TTC549 (cell line): Measurements from ENCODE around the gene KCNJ6.

ENCODE experiments used
- FAIRE-seq: peaks from 2 replicates; lab custom pipeline; 2012; peaks lifted over from hg19 to GRCh38; lab: Jason Lieb, UNC

Gene KCNJ6

DNA sequence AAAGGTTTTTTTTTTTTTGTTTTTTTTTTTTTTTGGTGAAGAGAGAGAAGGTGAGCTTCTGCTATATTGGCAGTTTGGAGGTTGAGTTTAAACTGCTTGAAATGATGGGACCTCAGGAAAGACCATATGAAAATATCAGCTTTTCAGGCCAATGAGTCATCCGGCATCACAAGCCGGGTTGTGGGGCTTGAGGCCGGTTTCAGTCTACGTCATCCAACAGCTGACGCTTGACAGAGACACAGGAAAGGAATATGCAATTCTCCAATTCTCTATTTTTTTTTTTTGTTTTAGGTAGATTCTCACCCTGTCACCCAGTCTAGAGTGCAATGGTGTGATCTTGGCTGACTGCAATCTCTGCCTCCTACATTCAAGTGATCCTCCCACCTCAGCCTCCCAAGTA, 52.4 kb downstream of the KCNJ6 start:
- FAIRE-seq = no peak

DNA sequence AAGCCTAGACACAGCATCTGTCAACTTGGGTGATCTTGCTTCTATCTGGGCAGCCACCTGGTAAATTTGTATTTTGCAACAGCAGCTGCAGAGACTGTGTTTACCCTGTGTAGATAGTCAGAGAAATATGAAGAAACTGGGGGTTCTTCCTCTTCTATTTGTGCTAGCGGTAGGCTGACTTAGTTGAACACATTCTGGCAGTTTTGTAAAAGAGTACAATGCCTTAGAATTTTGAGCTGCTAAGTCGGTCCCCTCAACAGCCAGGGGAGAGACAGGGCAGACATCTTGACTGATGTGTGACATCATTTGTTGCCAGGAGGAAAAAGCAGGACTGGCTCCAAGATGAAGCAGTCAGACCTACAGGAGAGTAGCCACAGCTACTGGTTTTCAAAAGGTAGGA, 53.7 kb downstream of the KCNJ6 start:
- no peak for FAIRE-seq

DNA sequence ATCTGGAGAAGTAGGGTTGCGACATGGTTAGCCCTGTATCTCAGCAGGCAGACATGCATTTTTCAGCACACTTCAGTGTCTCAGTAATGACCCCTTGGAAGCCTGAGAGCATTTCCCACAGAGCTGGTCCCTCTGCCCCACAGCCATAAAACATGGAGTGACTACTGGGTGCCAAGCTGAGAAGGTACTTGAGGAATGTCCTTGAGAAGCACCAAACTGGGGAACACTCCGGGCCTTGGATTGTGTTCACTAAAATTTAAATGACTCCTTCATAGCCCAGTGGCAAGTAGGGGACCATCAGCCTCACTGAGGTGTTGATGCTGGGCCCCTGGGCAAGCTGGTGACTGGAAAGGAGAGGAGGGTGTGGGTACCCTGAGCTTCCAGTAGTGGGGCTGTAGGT, 54.7 kb downstream of the KCNJ6 start:
- FAIRE-seq = no peak

DNA sequence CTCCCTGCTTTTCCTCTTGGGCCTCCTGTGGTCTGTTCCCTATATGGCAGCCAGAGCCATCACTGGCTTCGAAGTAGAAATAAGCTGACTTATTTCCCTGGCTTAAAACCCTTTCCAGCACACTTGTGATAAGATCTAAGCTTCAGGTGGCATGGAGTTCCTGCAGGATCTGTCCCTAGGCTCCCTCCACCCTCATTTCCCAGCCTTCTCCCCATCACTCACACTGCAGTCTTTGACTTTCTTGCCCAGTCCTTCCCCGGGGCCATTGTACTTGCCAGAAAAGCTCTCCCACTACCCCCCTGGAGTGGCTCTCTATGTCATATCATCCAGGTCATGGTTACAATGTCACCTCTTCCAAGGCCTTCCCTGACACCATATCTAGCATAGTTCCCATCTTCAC, 55.8 kb downstream of the KCNJ6 start:
- FAIRE-seq = no peak

DNA sequence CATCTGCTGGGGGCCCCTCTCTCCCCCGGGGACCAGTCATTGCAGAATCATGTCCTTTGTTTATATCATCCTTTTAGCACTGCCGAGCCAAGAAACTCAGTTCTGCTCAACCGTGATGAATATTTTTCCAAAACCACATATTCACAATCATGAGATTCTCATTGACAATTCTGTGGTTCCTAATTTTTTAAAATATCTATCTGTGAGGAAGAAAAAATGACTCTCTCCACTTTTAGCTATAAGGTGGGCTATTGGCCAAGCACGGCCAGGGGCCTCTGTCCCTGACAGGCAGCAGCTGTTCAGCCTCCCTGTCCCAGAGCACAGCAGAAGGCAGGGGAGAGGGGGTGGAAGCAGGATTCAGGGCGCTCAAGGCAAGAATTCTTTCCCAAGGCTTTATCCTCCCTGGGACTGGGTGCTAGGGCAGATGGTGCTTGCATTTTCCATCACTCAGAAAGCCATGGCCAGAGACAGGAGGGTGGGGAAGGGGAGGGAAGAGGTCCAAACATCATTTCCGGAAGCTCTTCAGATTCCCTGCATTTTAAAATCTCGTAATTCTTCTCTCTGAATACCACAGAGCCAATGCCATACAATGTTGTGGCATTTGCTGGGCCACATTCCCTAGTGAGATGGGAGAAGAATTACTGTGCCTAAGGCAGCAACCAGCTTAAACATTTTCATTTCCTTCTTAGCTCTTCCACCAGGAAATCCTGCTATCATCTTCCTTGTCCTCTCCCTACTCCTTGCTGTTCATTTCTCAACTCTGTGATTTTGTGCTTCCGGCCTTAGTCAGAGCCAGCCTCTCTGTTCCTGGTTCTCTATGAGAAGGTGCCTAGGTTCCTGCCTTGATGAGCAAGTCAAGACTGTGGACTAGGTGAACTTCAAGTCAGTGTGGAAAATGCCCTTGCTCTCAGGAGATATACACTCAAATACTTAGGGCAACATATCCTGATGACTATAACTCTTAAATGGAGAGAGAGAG, 60.3 kb downstream of the KCNJ6 start:
- no peak for FAIRE-seq

DNA sequence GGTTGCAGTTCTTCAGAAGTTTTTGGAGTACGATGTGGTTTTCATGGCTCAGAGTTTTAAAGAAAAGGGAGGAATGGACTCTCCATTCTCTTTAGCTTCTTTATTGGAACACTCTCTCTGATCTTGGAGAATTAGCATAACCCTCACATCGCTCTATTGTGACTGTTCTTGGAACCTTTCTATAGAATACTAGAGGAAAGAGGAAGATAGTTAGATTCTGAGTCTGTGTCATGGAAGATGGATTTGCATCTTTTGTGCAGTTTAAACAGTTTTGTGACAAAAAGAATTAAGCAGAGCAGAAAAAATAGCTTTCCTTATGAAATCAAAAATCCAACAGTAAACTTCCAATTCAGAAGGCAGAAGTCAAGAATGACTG, 61.0 kb downstream of the KCNJ6 start:
- no peak for FAIRE-seq

DNA sequence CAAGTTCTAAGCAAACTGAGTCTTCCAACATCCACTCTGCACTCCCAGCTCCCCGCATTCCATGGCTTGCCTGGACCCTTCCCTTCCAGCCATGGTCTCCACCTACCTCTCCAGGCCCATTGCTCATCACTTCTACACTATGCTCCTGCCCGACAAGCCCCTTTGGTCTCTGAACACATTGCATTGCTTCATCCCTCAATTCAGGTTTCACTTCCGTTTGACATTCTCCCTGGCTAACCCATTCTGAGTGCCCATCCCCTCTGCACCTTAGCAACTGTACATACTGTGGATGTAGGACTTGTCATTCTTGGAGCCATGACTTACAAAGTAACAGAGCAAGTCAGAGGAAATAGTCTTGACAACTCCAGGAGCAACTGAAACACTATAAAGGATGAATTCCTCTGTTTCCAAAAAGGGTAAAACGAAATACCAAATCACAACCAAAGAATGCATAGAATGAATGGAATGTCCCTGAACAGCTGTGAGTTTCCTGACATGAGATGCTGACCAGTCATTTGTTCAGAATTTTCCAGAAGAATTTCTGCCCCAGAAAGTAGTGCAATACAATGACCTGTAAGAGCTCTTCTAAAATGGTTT, 66.7 kb downstream of the KCNJ6 start:
- FAIRE-seq = no peak

DNA sequence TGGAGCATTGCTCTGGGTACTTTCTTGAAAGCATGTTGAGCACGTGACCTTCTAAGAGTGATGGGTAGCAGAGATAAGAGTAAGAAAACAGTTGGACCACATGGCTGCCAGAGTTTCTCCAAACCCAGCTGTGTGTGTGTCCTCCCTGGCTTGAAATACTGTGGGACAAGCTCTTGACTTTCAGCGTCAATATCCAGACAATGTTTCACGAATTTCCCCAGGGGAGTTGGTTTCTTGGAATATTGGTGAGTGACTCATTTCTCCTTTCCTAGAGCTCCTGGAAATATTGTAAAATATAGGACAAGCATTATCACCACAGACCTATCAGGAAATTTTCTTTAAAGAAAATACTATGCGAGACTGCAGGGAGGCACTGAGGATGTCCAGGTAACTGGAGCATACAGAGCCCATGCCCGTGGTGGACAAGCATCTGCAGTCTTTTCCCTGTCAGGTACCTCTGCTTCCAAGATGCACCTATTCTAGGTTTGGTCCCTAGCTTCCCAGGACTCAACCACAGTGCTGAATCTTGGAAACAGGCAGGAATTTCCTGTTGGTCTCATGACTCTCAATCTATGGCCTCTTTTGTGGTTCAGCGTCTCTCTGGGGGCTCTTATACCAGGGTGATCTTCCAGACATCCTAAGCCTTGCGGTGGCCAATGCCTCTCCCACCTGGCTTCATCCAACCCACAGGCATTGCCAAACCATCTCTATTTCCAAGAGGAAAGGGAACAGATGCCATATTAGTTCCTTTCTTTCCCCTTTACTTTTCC, 67.4 kb downstream of the KCNJ6 start:
- FAIRE-seq = no peak

DNA sequence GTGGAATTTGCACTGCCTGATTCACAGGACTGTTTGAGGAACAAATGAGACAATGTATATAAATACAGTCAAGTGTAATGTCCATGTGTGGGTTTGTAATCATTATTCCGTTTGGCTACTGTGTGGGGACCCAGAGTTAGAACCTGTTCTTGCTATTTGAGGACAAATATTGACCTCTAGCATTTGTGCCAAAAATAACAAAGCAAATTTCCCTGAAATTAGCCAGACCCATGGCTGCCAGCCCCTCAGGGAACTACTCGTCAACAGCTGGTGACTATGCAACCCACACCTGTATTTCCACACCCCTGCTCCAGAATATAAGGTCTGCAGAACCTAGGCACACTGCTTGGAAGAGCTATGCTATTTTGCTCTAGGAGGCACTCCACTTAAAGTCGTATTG, 70.7 kb downstream of the KCNJ6 start:
- no peak for FAIRE-seq

DNA sequence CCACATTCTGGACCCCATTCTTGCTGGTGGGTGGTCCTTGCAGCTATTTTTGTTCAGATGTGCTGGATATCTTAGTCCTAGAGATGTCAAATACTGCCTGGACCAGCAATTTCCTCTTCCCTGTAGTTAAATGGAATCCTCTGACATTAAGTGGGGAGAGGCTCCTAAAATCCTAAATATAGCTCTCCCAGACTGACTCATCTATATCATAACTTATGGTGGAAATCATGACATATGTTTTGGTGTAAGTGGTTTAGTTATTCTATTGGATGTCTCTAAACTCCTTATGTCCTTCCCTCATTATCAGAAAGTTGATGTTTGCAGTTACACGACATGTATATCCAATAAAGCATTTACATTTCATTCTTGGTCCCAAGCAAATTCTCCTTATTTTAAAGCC, 73.1 kb downstream of the KCNJ6 start:
- no peak for FAIRE-seq

DNA sequence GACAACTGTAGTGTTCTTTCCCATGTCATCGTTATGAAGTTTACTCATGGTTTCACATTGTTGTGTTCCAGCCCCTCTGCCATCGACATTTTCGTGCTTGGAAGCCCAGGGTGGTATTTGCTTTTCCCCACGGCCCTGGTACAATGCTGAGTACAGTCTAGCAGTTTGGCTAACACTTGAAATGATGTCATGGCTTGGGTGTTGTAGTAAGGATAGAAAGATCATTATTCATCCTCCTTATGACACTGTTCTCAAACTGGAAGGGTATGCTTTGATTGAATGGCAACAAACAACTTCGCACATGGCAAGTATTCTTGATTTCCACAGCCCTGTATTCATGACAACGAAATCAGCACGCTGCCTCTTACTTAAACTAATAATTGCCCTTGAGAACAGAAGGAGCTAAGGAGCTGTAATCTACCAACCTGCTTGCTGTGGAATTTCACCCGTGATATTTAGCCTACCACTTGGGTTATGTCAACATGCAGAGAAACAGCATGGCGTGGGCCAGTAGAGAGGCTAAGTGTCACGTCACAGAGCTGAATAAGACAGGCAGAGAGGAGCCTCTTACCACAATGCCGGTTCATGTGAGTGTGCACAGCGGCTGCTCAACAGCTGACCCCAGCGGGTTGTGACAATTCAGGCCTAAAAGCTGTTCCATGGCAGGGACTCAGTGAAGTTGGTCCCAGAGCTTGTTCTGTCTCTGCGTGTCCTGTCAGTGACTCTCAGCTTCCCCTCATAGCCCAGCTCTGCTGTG, 73.9 kb downstream of the KCNJ6 start:
- FAIRE-seq = no peak

DNA sequence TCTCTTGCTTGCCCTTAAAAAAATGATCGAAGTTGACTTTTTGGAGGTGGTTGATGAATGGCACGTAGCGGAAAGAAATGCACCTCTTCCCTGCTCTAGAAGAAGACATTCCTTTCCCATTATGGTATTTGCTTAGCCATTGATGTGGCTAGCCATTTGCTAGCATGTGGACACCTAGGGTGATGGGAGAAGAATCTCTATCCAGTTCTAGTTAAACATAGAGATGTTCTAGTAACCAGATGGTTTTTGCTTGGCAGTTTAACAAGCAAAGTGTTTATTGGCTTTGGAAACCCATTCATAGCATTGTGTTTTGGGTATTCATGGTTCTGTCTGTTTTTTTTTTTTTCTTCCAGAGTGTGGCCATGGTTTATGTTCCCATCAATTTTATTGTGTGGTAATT, 78.9 kb downstream of the KCNJ6 start:
- FAIRE-seq = no peak

DNA sequence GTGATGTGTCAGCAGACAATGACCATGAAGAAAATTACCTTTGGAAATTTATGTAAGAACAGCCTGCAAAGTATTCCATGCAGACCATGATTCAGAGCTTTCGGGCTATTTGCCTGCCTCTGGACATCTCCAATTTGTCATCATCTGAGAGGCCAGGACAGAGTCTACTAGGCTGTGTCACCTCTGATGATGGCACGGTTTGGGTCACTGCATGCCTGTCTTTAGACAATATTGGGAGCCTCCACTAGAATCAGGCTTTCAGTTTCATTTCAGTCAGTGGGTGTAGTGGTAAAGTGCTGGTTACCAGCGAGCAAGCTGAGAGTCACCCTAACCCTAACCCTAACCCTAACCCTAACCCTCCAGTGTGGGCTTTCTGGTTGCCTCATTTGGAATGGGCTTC, 80.8 kb downstream of the KCNJ6 start:
- no peak for FAIRE-seq

DNA sequence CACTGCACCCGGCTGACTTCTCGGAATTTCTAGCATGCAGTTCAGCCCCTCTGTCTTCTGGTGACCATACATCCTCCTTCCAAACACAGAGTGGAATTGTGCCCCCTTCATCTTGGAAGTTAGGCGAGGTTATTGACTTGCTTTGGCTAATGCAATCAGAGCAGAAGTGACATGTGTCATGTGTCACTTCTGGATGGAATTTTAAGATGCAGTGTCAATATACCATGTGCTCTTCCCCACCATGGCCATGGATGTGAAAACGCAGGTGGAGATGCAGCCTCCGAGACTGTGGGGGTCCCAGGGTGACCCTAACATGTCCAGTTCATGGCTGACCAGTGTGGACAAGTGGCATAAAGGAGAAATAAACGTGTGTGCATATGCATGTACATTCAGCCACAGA, 83.0 kb downstream of the KCNJ6 start:
- FAIRE-seq = no peak

DNA sequence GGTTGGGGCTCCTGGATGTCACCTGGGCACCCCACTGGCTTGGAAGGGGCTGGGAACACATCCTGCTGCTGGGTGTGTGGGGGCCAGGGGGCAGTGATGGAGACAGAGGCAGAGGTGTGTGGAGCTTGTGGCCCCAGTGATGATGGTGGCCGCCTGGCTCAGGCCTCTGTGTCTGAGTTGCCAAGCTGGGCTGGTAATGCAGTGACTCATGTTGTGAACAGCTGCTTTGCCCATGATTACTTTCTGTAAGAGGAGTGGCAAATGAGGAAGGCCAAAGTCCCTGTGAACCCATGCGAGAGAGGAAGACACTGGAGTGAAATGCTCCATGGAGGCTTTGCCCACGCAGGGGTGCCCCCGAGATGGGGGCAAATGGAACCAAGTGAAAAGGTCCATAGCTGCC, 86.8 kb downstream of the KCNJ6 start:
- FAIRE-seq = no peak

DNA sequence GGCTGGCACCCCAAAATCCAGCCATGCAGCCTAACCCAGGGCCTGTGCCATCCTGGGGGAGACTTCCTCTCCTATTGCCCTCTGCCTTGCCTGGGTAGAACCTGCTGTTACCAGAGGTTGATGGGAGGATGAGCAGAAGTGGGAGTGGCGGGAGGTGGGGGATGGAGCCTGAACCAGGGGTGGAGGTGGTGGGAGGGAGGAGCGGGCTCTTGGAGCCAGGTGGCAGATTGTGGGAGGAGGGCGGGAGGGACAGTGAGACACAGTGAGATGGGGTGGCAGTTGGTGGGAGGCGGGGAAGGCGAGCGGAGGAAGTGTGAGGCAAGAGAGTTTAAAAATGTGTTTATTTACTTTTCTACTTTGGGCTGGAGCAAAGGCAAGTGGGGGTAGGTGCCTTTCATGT, 87.3 kb downstream of the KCNJ6 start:
- FAIRE-seq = no peak

DNA sequence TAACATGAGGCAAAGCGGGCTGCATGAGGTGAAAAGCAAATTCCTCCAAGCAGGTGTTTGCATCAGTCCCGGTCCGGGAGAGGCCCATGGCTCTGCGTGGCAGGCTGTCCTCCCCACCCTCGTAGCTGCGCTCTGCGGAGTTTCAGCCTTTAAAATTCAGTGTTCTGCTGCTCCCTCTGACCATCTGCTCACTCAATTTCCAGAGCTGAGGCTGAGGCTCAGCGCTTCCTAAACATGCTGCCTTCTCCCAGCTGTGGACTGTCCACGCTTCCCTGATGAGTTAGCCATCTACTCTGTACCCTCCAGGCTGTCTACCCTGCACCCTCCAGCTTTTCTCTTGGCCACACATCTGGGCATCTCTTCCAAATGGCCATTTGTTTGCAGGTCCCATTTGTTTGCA, 87.7 kb downstream of the KCNJ6 start:
- FAIRE-seq = no peak

DNA sequence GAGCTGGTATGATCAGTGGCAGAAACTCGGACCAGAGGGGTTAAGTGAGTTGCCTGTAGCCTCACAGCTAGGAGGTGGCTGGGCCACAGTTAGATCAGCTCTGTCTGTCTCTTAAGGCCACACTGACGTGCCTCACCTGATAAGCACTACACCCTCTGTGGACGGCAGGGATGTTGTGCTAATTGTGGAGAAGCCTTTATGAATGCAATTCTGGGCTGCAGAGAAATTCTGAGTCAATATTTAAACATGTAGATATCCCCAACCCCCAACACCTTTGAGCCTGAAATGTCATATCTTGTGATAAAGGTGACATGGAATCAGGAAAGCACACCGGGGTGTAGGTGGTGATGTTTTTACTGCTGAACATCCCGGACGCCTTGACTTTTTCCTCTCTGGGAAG, 88.3 kb downstream of the KCNJ6 start:
- FAIRE-seq = no peak

DNA sequence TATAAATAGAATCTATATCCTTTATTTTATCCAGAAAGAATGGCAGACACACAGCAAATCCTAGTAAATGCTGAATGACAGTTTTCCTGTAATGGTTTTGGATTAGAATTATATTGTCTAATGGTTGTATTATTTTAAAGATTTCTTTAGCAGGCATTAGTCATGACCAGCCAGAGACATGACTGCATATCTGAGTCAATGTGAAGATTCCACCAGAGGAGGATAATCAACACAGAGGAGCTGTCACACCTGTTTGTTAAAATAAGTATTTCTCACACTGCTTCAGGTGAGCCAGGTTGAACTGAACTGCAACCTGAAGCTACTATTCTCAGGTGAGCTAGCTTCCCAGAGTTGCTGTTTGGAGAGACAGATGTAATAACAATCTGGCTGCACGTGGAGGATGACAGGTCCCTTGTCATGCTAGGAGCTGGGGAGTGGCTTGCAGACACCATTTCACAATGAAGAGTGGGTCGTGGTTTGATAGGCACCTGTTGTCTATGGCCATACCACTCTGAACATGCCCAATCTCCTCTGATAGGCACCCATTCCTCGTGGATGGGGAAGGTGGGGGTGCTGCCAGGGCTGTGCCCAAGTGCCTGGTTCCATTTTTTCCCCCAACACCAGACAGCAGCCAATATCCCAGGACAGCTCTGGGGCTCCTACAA, 94.3 kb downstream of the KCNJ6 start:
- no peak for FAIRE-seq

DNA sequence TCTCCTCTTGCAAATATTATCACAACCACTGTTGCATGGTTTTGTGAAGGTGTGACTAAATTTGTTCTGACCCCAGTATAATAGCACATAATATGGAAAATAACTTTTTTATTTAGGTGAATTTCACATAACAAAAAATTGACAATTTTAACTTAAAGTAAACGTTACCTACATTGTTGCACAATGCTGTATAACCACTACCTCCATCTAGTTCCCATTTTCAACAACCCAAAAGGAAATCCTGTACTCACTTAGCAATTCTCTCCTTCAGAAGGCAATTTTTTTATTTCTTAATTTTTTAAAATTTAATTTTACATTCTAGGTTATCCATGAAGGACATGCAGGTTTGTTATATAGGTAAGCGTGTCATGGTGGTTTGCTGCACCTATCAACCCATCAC, 95.2 kb downstream of the KCNJ6 start:
- no peak for FAIRE-seq

DNA sequence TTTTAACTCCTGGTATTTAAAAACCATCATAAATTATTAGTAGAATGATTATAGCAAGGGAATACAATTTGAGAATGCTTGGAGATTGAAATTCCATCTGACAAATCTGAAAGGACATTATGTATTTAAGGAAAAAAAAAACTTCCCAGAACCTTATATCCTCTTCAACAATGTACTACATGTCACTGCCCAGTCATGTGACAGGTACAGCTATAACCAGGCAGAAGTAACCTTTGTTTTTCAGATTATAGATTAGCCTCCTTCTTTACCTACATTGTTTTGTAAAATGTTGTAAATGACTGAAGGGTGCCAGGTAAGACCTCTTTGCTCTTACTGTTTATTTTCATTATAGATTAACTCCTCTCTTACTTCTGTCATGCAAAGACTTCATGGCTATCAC, 96.9 kb downstream of the KCNJ6 start:
- FAIRE-seq = no peak

DNA sequence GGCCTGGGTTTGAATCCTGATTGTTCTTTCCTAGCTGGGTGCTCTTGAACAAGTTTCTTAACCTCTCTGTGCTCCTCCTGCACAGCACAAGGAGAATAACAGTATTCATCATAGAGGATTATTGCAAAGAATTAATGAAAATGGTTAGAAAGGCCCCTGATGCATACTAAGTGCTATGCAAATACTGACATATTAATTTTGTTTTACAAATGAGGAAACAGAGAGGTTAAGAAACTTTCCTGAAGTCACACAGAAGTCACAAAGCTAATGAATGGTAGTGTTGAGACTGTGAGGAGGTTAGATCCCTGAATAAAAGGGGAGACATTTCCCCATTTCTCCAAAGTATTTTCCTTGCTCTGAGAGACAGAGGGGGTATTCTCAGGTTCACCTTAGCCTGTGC, 99.0 kb downstream of the KCNJ6 start:
- no peak for FAIRE-seq
